HEK293 (cell line): ENCODE results near the gene RSU1.

Experiments used
- CTCF ChIA-PET: fragments of 350-600 bp; formaldehyde crosslinking; extraction: SDS; loops from one replicate; lab custom pipeline; 2021; ENCODE audit warnings: antibody characterized with exemption; lab: Yijun Ruan, JAX
- POLR2A ChIA-PET: fragments of 300-600 bp; formaldehyde crosslinking; extraction: SDS; loops from one replicate; lab custom pipeline; 2020; ENCODE audit warnings: antibody characterized with exemption, inconsistent platforms; lab: Yijun Ruan, JAX
- H3K27ac ChIP-seq: fragments of 200-500 bp; sonication (Bioruptor generic); 2 replicates; pipeline ENCODE4 v1.5.1; 2014; ENCODE audit warnings: low read depth, low read length, control low read depth, inconsistent platforms; ENCODE audit errors: extremely low read depth
- H3K36me3 ChIP-seq, 2 experiments: fragments of 200-500 bp in 1 of 2; sonication (Bioruptor generic) in 1 of 2; 1 replicate in 1 of 2; 2 replicates in 1 of 2; pipeline ENCODE4 v1.5.1; 2014 to 2017; ENCODE audit warnings: inconsistent platforms in 2 of 2, low read length in 2 of 2; ENCODE audit not compliant: control insufficient read depth in 2 of 2, insufficient read depth in 1 of 2
- H3K4me1 ChIP-seq: fragments of 200-500 bp; sonication (Bioruptor generic); 2 replicates; pipeline ENCODE4 v1.5.1; 2014; ENCODE audit warnings: mild to moderate bottlenecking, low read length, inconsistent platforms; ENCODE audit not compliant: control insufficient read depth, insufficient read depth
- H3K4me3 ChIP-seq: 2 replicates; pipeline ENCODE4 v1.5.1; 2011; ENCODE audit warnings: low read depth, mild to moderate bottlenecking, control low read depth, low read length, moderate library complexity
- H3K9me3 ChIP-seq: fragments of 200-500 bp; sonication (Bioruptor generic); 2 replicates; pipeline ENCODE4 v1.5.1; 2014; ENCODE audit warnings: low read depth, low read length, inconsistent platforms; ENCODE audit not compliant: control insufficient read depth, insufficient read depth
- GLI2 ChIP-seq: fragments of 450-650 bp; formaldehyde crosslinking; IDR thresholded peaks from 2 replicates; pipeline ENCODE4; 2017; ENCODE audit warnings: missing biosample characterization, missing genetic modification characterization, low read depth, borderline replicate concordance
- KLF7 ChIP-seq: fragments of 450-650 bp; formaldehyde crosslinking; IDR thresholded peaks from 2 replicates; pipeline ENCODE4 v1.5.1; 2016; ENCODE audit warnings: missing biosample characterization, missing genetic modification characterization, borderline replicate concordance
- MYNN ChIP-seq: fragments of 450-650 bp; formaldehyde crosslinking; IDR thresholded peaks from 2 replicates; pipeline ENCODE4 v1.5.1; 2016; ENCODE audit warnings: missing biosample characterization, missing genetic modification characterization, borderline replicate concordance
- PRDM1 ChIP-seq: fragments of 450-650 bp; formaldehyde crosslinking; IDR thresholded peaks from 2 replicates; pipeline ENCODE4; 2016; ENCODE audit warnings: missing biosample characterization, missing genetic modification characterization
- RBAK ChIP-seq: fragments of 450-650 bp; formaldehyde crosslinking; IDR thresholded peaks from 2 replicates; pipeline ENCODE4 v1.5.1; 2016; ENCODE audit warnings: missing biosample characterization, missing genetic modification characterization
- WT1 ChIP-seq: fragments of 450-650 bp; formaldehyde crosslinking; IDR thresholded peaks from 2 replicates; pipeline ENCODE4 v1.5.1; 2016; ENCODE audit warnings: missing biosample characterization, missing genetic modification characterization
- YY1 ChIP-seq: fragments of 450-650 bp; formaldehyde crosslinking; IDR thresholded peaks from 2 replicates; pipeline ENCODE4 v1.5.1; 2018; ENCODE audit warnings: missing biosample characterization, missing genetic modification characterization
- ZFP41 ChIP-seq: fragments of 450-650 bp; formaldehyde crosslinking; IDR thresholded peaks from 2 replicates; pipeline ENCODE4 v1.5.1; 2016; ENCODE audit warnings: missing biosample characterization, missing genetic modification characterization, borderline replicate concordance
- ZNF146 ChIP-seq: fragments of 450-650 bp; formaldehyde crosslinking; IDR thresholded peaks from 2 replicates; pipeline ENCODE4 v1.5.1; 2016; ENCODE audit warnings: missing biosample characterization, missing genetic modification characterization
- ZNF521 ChIP-seq: fragments of 450-650 bp; formaldehyde crosslinking; IDR thresholded peaks from 2 replicates; pipeline ENCODE4 v1.5.1; 2017; ENCODE audit warnings: missing biosample characterization, mild to moderate bottlenecking, missing genetic modification characterization
- ZNF549 ChIP-seq: fragments of 450-650 bp; IDR thresholded peaks from 2 replicates; pipeline ENCODE4 v1.5.1; 2018; ENCODE audit warnings: missing biosample characterization, missing genetic modification characterization, mild to moderate bottlenecking, inconsistent platforms, moderate library complexity
- ZNF558 ChIP-seq: fragments of 450-650 bp; formaldehyde crosslinking; IDR thresholded peaks from 2 replicates; pipeline ENCODE4 v1.5.1; 2016; ENCODE audit warnings: missing biosample characterization, missing genetic modification characterization
- ZNF585B ChIP-seq: fragments of 450-650 bp; formaldehyde crosslinking; IDR thresholded peaks from 2 replicates; pipeline ENCODE4 v1.5.1; 2016; ENCODE audit warnings: missing biosample characterization, missing genetic modification characterization
- ZNF670 ChIP-seq: fragments of 450-650 bp; formaldehyde crosslinking; IDR thresholded peaks from 2 replicates; pipeline ENCODE4 v1.5.1; 2016; ENCODE audit warnings: missing biosample characterization, missing genetic modification characterization, low read depth
- ZNF701 ChIP-seq: fragments of 450-650 bp; formaldehyde crosslinking; IDR thresholded peaks from 2 replicates; pipeline ENCODE4 v1.5.1; 2016; ENCODE audit warnings: missing biosample characterization, missing genetic modification characterization
- ZNF747 ChIP-seq: fragments of 450-650 bp; formaldehyde crosslinking; IDR thresholded peaks from 2 replicates; pipeline ENCODE4 v1.5.1; 2016; ENCODE audit warnings: missing biosample characterization, missing genetic modification characterization
- ZNF768 ChIP-seq: fragments of 450-650 bp; formaldehyde crosslinking; IDR thresholded peaks from 2 replicates; pipeline ENCODE4 v1.5.1; 2018; ENCODE audit warnings: missing biosample characterization, mild to moderate bottlenecking, missing genetic modification characterization
- TF ChIP-seq, protein P1 (sequence below): fragments of 450-650 bp; formaldehyde crosslinking; IDR thresholded peaks from 2 replicates; pipeline ENCODE4 v1.5.1; 2016; ENCODE audit warnings: missing biosample characterization, missing genetic modification characterization
- TF ChIP-seq, protein P2 (sequence below): IDR thresholded peaks from 2 replicates; pipeline ENCODE4 v1.6.1; 2011; ENCODE audit warnings: mild to moderate bottlenecking, low read depth, low read length, borderline replicate concordance
- TF ChIP-seq, protein P3 (sequence below): fragments of 450-650 bp; formaldehyde crosslinking; IDR thresholded peaks from 2 replicates; pipeline ENCODE4 v1.5.1; 2016; ENCODE audit warnings: missing biosample characterization, missing genetic modification characterization
- TF ChIP-seq, protein P4 (sequence below): fragments of 450-650 bp; formaldehyde crosslinking; IDR thresholded peaks from 2 replicates; pipeline ENCODE4 v1.5.1; 2016; ENCODE audit warnings: missing biosample characterization, missing genetic modification characterization
- TF ChIP-seq, protein P5 (sequence below): fragments of 450-650 bp; formaldehyde crosslinking; IDR thresholded peaks from 2 replicates; pipeline ENCODE4; 2016; ENCODE audit warnings: missing biosample characterization, missing genetic modification characterization

Gene RSU1

DNA sequence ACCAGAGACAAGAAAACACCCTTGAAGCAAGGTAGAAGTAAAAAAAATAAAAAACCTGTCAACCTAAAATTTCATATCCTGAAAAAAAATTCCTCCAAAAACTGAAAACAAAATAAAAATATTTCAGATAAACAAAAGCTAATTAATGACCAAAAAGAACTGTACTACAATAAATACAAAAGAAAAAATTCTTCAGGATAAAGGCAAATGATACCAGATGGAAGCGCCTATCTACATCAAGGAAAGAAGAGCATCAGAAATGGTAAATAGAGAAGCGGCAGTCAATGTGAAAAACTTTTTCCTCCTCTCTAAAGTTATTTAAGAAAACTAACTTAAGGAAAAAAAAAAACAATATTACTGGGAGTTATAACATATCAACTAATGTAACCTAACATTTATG, 79.8 kb downstream of the RSU1 start:
- CTCF ChIA-PET = no interaction called here
- no peaks in the 10 kb centered on the region for H3K9me3 ChIP-seq
- H3K27ac ChIP-seq = no peak overlapping the region
- H3K4me3 ChIP-seq = no peak overlapping the region
- TF ChIP-seq, protein P1, sequence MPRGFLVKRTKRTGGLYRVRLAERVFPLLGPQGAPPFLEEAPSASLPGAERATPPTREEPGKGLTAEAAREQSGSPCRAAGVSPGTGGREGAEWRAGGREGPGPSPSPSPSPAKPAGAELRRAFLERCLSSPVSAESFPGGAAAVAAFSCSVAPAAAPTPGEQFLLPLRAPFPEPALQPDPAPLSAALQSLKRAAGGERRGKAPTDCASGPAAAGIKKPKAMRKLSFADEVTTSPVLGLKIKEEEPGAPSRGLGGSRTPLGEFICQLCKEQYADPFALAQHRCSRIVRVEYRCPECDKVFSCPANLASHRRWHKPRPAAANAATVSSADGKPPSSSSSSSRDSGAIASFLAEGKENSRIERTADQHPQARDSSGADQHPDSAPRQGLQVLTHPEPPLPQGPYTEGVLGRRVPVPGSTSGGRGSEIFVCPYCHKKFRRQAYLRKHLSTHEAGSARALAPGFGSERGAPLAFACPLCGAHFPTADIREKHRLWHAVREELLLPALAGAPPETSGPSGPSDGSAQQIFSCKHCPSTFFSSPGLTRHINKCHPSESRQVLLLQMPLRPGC (tag by site-specific recombination) = no peak
- TF ChIP-seq ZNF521 (tag by site-specific recombination) (no peak), ZNF768 (no peak), MYNN (no peak), ZNF585B (tag by site-specific recombination) (no peak), ZNF549 (no peak), PRDM1 (tag by site-specific recombination) (no peak), ZNF670 (tag by site-specific recombination) (no peak), KLF7 (tag by site-specific recombination) (no peak), YY1 (tag by site-specific recombination) (no peak), WT1 (tag by site-specific recombination) (no peak)
- TF ChIP-seq, protein P2, sequence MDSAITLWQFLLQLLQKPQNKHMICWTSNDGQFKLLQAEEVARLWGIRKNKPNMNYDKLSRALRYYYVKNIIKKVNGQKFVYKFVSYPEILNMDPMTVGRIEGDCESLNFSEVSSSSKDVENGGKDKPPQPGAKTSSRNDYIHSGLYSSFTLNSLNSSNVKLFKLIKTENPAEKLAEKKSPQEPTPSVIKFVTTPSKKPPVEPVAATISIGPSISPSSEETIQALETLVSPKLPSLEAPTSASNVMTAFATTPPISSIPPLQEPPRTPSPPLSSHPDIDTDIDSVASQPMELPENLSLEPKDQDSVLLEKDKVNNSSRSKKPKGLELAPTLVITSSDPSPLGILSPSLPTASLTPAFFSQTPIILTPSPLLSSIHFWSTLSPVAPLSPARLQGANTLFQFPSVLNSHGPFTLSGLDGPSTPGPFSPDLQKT = no peak
- TF ChIP-seq, protein P3, sequence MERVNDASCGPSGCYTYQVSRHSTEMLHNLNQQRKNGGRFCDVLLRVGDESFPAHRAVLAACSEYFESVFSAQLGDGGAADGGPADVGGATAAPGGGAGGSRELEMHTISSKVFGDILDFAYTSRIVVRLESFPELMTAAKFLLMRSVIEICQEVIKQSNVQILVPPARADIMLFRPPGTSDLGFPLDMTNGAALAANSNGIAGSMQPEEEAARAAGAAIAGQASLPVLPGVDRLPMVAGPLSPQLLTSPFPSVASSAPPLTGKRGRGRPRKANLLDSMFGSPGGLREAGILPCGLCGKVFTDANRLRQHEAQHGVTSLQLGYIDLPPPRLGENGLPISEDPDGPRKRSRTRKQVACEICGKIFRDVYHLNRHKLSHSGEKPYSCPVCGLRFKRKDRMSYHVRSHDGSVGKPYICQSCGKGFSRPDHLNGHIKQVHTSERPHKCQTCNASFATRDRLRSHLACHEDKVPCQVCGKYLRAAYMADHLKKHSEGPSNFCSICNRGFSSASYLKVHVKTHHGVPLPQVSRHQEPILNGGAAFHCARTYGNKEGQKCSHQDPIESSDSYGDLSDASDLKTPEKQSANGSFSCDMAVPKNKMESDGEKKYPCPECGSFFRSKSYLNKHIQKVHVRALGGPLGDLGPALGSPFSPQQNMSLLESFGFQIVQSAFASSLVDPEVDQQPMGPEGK (tag by site-specific recombination) = no peak
- H3K36me3 ChIP-seq = no peaks in the 10 kb centered on the region
- H3K4me1 ChIP-seq = no peaks in the 10 kb centered on the region
- POLR2A ChIA-PET = no interaction called here

DNA sequence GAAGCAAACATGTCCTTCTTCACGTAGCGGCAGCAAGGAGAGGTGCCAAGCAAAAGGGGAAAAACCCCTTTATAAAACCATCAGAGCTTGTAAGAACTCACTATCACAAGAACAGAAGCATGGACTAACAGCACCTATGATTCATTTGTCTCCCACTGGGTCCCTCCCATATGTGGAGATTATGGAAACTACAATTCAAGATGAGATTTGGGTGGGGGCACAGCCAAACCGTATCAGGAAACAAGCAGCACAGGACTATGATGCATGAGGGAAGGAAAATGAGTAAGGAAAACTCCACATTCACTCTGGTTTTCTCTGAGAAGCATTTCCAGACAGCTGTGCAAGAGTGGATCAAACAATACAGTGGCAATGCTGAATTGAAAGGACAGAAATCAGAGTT, 81.6 kb downstream of the RSU1 start:
- no peaks in the 10 kb centered on the region for H3K4me1 ChIP-seq
- no peak overlapping the region for H3K27ac ChIP-seq
- no peak overlapping the region for H3K4me3 ChIP-seq
- H3K36me3 ChIP-seq = no peaks in the 10 kb centered on the region; a peak in 1 of 3 replicates
- H3K9me3 ChIP-seq = no peaks in the 10 kb centered on the region
- CTCF ChIA-PET = no interaction called here
- POLR2A ChIA-PET = no interaction called here
- no peak for TF ChIP-seq ZFP41 (tag by site-specific recombination)

DNA sequence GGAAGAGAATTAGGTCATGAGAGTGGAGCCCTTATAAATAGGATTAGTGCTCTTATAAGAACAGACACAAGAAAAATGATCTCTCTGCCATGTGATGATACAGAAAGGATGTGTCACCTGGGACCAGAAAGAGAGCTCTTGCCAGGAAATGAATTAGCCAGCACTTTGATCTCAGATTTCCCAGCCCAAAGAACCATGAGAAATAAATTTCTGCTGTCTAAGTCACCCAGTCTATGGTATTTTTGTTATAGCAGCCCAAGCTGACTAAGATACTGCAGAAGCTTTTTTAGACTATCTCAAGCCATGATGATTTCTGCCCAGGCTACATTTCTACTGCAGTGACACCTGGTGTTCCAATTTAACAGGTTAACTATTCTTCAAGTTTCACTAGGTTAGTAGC, 84.8 kb downstream of the RSU1 start:
- Histone ChIP-seq H3K4me1 (no peaks in the 10 kb centered on the region), H3K36me3 (no peaks in the 10 kb centered on the region; a peak in 1 of 3 replicates), H3K27ac (no peak overlapping the region), H3K4me3 (no peak overlapping the region), H3K9me3 (no peaks in the 10 kb centered on the region)
- ChIA-PET POLR2A (no interaction called here), CTCF (interaction anchor here (0.6 kb wide), 1 partner anchor 663 kb away, joined by 3 read pairs; no protein-coding TSS in a partner anchor)
- TF ChIP-seq ZNF701 (tag by site-specific recombination) (no peak), ZNF747 (tag by site-specific recombination) (no peak), RBAK (tag by site-specific recombination) (no peak), ZNF558 (tag by site-specific recombination) (no peak), ZNF146 (tag by site-specific recombination) (no peak), GLI2 (tag by site-specific recombination) (no peak)
- TF ChIP-seq, protein P4, sequence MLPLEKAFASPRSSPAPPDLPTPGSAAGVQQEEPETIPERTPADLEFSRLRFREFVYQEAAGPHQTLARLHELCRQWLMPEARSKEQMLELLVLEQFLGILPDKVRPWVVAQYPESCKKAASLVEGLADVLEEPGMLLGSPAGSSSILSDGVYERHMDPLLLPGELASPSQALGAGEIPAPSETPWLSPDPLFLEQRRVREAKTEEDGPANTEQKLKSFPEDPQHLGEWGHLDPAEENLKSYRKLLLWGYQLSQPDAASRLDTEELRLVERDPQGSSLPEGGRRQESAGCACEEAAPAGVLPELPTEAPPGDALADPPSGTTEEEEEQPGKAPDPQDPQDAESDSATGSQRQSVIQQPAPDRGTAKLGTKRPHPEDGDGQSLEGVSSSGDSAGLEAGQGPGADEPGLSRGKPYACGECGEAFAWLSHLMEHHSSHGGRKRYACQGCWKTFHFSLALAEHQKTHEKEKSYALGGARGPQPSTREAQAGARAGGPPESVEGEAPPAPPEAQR (tag by site-specific recombination) = no peak
- TF ChIP-seq, protein P5, sequence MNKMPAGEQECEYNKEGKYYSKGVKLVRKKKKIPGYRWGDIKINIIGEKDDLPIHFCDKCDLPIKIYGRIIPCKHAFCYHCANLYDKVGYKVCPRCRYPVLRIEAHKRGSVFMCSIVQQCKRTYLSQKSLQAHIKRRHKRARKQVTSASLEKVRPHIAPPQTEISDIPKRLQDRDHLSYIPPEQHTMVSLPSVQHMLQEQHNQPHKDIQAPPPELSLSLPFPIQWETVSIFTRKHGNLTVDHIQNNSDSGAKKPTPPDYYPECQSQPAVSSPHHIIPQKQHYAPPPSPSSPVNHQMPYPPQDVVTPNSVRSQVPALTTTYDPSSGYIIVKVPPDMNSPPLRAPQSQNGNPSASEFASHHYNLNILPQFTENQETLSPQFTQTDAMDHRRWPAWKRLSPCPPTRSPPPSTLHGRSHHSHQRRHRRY (tag by site-specific recombination) = no peak
